ENCODE results near the gene ASTN2.

GRCh38 chr9:117344892-117345660 is 69.8 kb downstream of the ASTN2 start:
- TF ChIP-seq CTCF (IDR thresholded peaks at IDR 0.05 in 2 of 3, conservative IDR thresholded peaks at IDR 0.05 in 1 of 3; ENCODE audit: control insufficient read depth in 2 of 3, extremely low read depth in 1 of 3, insufficient read depth in 1 of 3, low read depth in 3 of 3, low read length in 3 of 3), result no peak
- no peak for TF ChIP-seq MAX (IDR thresholded peaks at IDR 0.05; ENCODE audit: low read depth, low read length)
- TF ChIP-seq SREBF2 (IDR thresholded peaks at IDR 0.05; ENCODE audit: low read length), result no peak
- no peak for TF ChIP-seq USF1 (IDR thresholded peaks at IDR 0.05; ENCODE audit: borderline replicate concordance, extremely low read length, insufficient read depth, low read depth, low read length)
- TF ChIP-seq HDAC2 (IDR thresholded peaks at IDR 0.05), result no peak
